Adrenal gland (tissue), 5 donors: Measurements from ENCODE around the gene FOXO4.

Experiments used
- CTCF ChIP-seq, 6 experiments: fragments of 450-650 bp in 4 of 6; fragments of 200-600 bp in 2 of 6; sonication (generic) in 1 of 6; IDR thresholded peaks; 1 replicate in 5 of 6; 2 replicates in 1 of 6; pipeline versions ENCODE4 v1.5.1 to v1.8.0; 2016 to 2021; ENCODE audit warnings: antibody characterized with exemption in 6 of 6, mild to moderate bottlenecking in 2 of 6, moderate library complexity in 1 of 6
- POLR2A ChIP-seq, 2 donors: fragments of 450-650 bp; IDR thresholded peaks; one replicate each; pipeline ENCODE4 v1.6.1; 2017; ENCODE audit warnings: antibody characterized with exemption in 2 of 2, mild to moderate bottlenecking in 2 of 2, moderate library complexity in 1 of 2
- donor health status: DM: no; HTN: no; CAD: no.

GRCh38 chrX:71107762-71108360 lies 12.2 kb downstream of the FOXO4 start:
- no peak for TF ChIP-seq CTCF (IDR thresholded peaks at IDR 0.05)
- no peak for TF ChIP-seq POLR2A (IDR thresholded peaks at IDR 0.05)
